ENCODE measurements around the gene ELAPOR1.

Gene ELAPOR1

GRCh38 chr1:109083923-109084322 is 30.0 kb upstream of the ELAPOR1 start:
- WGBS, 2 experiments = 69 to 89% methylated on average over 1 of the region's 1 CpG
- no peaks in the 10 kb centered on the region for H3K27me3 ChIP-seq (ENCODE audit: control insufficient read depth, insufficient read depth, low read length, poor library complexity, severe bottlenecking)

GRCh38 chr1:109084563-109085517 is 29.1 kb upstream of the ELAPOR1 start:
- Histone ChIP-seq H3K27me3 (ENCODE audit: control insufficient read depth, insufficient read depth, low read length, poor library complexity, severe bottlenecking) (no peaks in the 10 kb centered on the region), H3K4me3 (ENCODE audit: insufficient read depth, low read depth, low read length) (no peak overlapping the region), H3K27ac (ENCODE audit: insufficient read depth, low read depth, low read length, poor library complexity, severe bottlenecking) (no peak overlapping the region), H3K36me3 (ENCODE audit: control insufficient read depth, insufficient read depth, low read length) (no peaks in the 10 kb centered on the region), H3K9me3 (ENCODE audit: control insufficient read depth, low read length) (no peaks in the 10 kb centered on the region), H3K4me1 (ENCODE audit: control insufficient read depth, insufficient read depth, low read length) (no peaks in the 10 kb centered on the region)
- 92% methylated on average over 13 of the region's 13 CpGs for WGBS, 2 experiments

More at GRCh38 chr1:109083923-109084322, 30.0 kb upstream of the ELAPOR1 start:
- H3K36me3 ChIP-seq (ENCODE audit: control insufficient read depth, insufficient read depth, low read length) = no peaks in the 10 kb centered on the region
- H3K4me3 ChIP-seq (ENCODE audit: insufficient read depth, low read depth, low read length) = no peak overlapping the region
- H3K27ac ChIP-seq (ENCODE audit: insufficient read depth, low read depth, low read length, poor library complexity, severe bottlenecking) = peak overlapping the region; percentile 52
- H3K9me3 ChIP-seq (ENCODE audit: control insufficient read depth, low read length) = no peaks in the 10 kb centered on the region
- no peaks in the 10 kb centered on the region for H3K4me1 ChIP-seq (ENCODE audit: control insufficient read depth, insufficient read depth, low read length)

GRCh38 chr1:109089242-109090015 is 24.5 kb upstream of the ELAPOR1 start:
- WGBS, 2 experiments = 83 to 89% methylated on average over 31 of the region's 31 CpGs
- H3K4me1 ChIP-seq (ENCODE audit: control insufficient read depth, insufficient read depth, low read length) = peaks cover 5% of the 10 kb centered on the region
- H3K9me3 ChIP-seq (ENCODE audit: control insufficient read depth, low read length) = no peaks in the 10 kb centered on the region
- H3K27me3 ChIP-seq (ENCODE audit: control insufficient read depth, insufficient read depth, low read length, poor library complexity, severe bottlenecking) = no peaks in the 10 kb centered on the region
- no peaks in the 10 kb centered on the region for H3K36me3 ChIP-seq (ENCODE audit: control insufficient read depth, insufficient read depth, low read length)
- H3K4me3 ChIP-seq (ENCODE audit: insufficient read depth, low read depth, low read length) = no peak overlapping the region
- H3K27ac ChIP-seq (ENCODE audit: insufficient read depth, low read depth, low read length, poor library complexity, severe bottlenecking) = peak overlapping the region; percentile 17

GRCh38 chr1:109090196-109091077 is 23.5 kb upstream of the ELAPOR1 start, which contains the start of gene TMEM167B:
Gene TMEM167B, plus strand, starts transcription at chr1:109090764. Its CDS starts 109 bp downstream, at chr1:109090873.
- Histone ChIP-seq H3K27ac (ENCODE audit: insufficient read depth, low read depth, low read length, poor library complexity, severe bottlenecking) (peak within 1 kb of the TSS; percentile 76), H3K36me3 (ENCODE audit: control insufficient read depth, insufficient read depth, low read length) (no peaks in the 10 kb centered on the region), H3K27me3 (ENCODE audit: control insufficient read depth, insufficient read depth, low read length, poor library complexity, severe bottlenecking) (no peaks in the 10 kb centered on the region), H3K4me1 (ENCODE audit: control insufficient read depth, insufficient read depth, low read length) (peaks cover 5% of the 10 kb centered on the region), H3K9me3 (ENCODE audit: control insufficient read depth, low read length) (no peaks in the 10 kb centered on the region), H3K4me3 (ENCODE audit: insufficient read depth, low read depth, low read length) (peak within 1 kb of the TSS; percentile 91)
- WGBS, 2 experiments = 18% methylated on average over 67 of the region's 67 CpGs

- WGBS, 2 experiments = 5 to 7% methylated on average over 13 of the region's 13 CpGs
These were observed 22.7 kb upstream of the ELAPOR1 start for GRCh38 chr1:109091078-109091838.

GRCh38 chr1:109091839-109092193 is 22.1 kb upstream of the ELAPOR1 start:
- H3K4me3 ChIP-seq (ENCODE audit: insufficient read depth, low read depth, low read length) = peak overlapping the region; percentile 91
- 65 to 67% methylated on average over 1 of the region's 1 CpG for WGBS, 2 experiments
- H3K36me3 ChIP-seq (ENCODE audit: control insufficient read depth, insufficient read depth, low read length) = no peaks in the 10 kb centered on the region
- H3K9me3 ChIP-seq (ENCODE audit: control insufficient read depth, low read length) = no peaks in the 10 kb centered on the region
- H3K27me3 ChIP-seq (ENCODE audit: control insufficient read depth, insufficient read depth, low read length, poor library complexity, severe bottlenecking) = no peaks in the 10 kb centered on the region
- no peak overlapping the region for H3K27ac ChIP-seq (ENCODE audit: insufficient read depth, low read depth, low read length, poor library complexity, severe bottlenecking)
- peaks cover 5% of the 10 kb centered on the region for H3K4me1 ChIP-seq (ENCODE audit: control insufficient read depth, insufficient read depth, low read length)

More at GRCh38 chr1:109091078-109091838, 22.7 kb upstream of the ELAPOR1 start:
- H3K9me3 ChIP-seq (ENCODE audit: control insufficient read depth, low read length) = no peaks in the 10 kb centered on the region
- H3K4me1 ChIP-seq (ENCODE audit: control insufficient read depth, insufficient read depth, low read length) = peaks cover 5% of the 10 kb centered on the region
- peak overlapping the region; percentile 76 for H3K27ac ChIP-seq (ENCODE audit: insufficient read depth, low read depth, low read length, poor library complexity, severe bottlenecking)
- peak overlapping the region; percentile 91 for H3K4me3 ChIP-seq (ENCODE audit: insufficient read depth, low read depth, low read length)
- no peaks in the 10 kb centered on the region for H3K36me3 ChIP-seq (ENCODE audit: control insufficient read depth, insufficient read depth, low read length)
- no peaks in the 10 kb centered on the region for H3K27me3 ChIP-seq (ENCODE audit: control insufficient read depth, insufficient read depth, low read length, poor library complexity, severe bottlenecking)

- Histone ChIP-seq H3K9me3 (ENCODE audit: control insufficient read depth, low read length) (no peaks in the 10 kb centered on the region), H3K36me3 (ENCODE audit: control insufficient read depth, insufficient read depth, low read length) (no peaks in the 10 kb centered on the region), H3K27ac (ENCODE audit: insufficient read depth, low read depth, low read length, poor library complexity, severe bottlenecking) (no peak overlapping the region), H3K4me1 (ENCODE audit: control insufficient read depth, insufficient read depth, low read length) (peaks cover 5% of the 10 kb centered on the region), H3K27me3 (ENCODE audit: control insufficient read depth, insufficient read depth, low read length, poor library complexity, severe bottlenecking) (no peaks in the 10 kb centered on the region), H3K4me3 (ENCODE audit: insufficient read depth, low read depth, low read length) (no peak overlapping the region)
- WGBS, 2 experiments = 93 to 98% methylated on average over 7 of the region's 7 CpGs
These were observed 19.5 kb upstream of the ELAPOR1 start for GRCh38 chr1:109094377-109094803.

- Histone ChIP-seq H3K27ac (ENCODE audit: insufficient read depth, low read depth, low read length, poor library complexity, severe bottlenecking) (no peak overlapping the region), H3K27me3 (ENCODE audit: control insufficient read depth, insufficient read depth, low read length, poor library complexity, severe bottlenecking) (no peaks in the 10 kb centered on the region), H3K4me3 (ENCODE audit: insufficient read depth, low read depth, low read length) (no peak overlapping the region), H3K9me3 (ENCODE audit: control insufficient read depth, low read length) (no peaks in the 10 kb centered on the region), H3K36me3 (ENCODE audit: control insufficient read depth, insufficient read depth, low read length) (no peaks in the 10 kb centered on the region), H3K4me1 (ENCODE audit: control insufficient read depth, insufficient read depth, low read length) (peaks cover 5% of the 10 kb centered on the region)
- 96 to 98% methylated on average over 1 of the region's 1 CpG for WGBS, 2 experiments
These were observed 19.0 kb upstream of the ELAPOR1 start for GRCh38 chr1:109094871-109095270.

- Histone ChIP-seq H3K36me3 (ENCODE audit: control insufficient read depth, insufficient read depth, low read length) (no peaks in the 10 kb centered on the region), H3K27ac (ENCODE audit: insufficient read depth, low read depth, low read length, poor library complexity, severe bottlenecking) (no peak overlapping the region), H3K4me3 (ENCODE audit: insufficient read depth, low read depth, low read length) (no peak overlapping the region), H3K4me1 (ENCODE audit: control insufficient read depth, insufficient read depth, low read length) (peaks cover 5% of the 10 kb centered on the region), H3K9me3 (ENCODE audit: control insufficient read depth, low read length) (no peaks in the 10 kb centered on the region), H3K27me3 (ENCODE audit: control insufficient read depth, insufficient read depth, low read length, poor library complexity, severe bottlenecking) (no peaks in the 10 kb centered on the region)
- WGBS, 2 experiments = 93 to 100% methylated on average over 1 of the region's 1 CpG
These were observed 18.3 kb upstream of the ELAPOR1 start for GRCh38 chr1:109095631-109096030.

Measured in ectodermal cell (in vitro differentiated cells).